Activated T-helper 9 cell treated with anti-CD3 and anti-CD28 coated beads, Interleukin-2, amount 50 U/mL, for 16 hours (primary cell): Measurements from ENCODE around the gene TSPY10.
"Not testable (repeated sequence)": the region's sequence is repeated elsewhere in the genome, so short reads cannot be mapped to it uniquely, and the experiment has no call there.

Source experiments
- DNase-seq: peaks from one replicate; pipeline ENCODE4 v3.0.0-alpha.2; 2020; ENCODE audit warnings: low read depth

Gene TSPY10, protein sequence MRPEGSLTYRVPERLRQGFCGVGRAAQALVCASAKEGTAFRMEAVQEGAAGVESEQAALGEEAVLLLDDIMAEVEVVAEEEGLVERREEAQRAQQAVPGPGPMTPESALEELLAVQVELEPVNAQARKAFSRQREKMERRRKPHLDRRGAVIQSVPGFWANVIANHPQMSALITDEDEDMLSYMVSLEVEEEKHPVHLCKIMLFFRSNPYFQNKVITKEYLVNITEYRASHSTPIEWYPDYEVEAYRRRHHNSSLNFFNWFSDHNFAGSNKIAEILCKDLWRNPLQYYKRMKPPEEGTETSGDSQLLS

GRCh38 chrY:9527580-9527979 is at the start of gene TSPY10:
TSPY10 (plus strand) TSS chrY:9527880; CDS start chrY:9527926, 46 bp downstream.
- not testable (repeated sequence) for DNase-seq

GRCh38 chrY:9486967-9487366 is 40.7 kb upstream of the TSPY10 start, which contains the start of gene TSPY9:
TSPY9 (plus strand) TSS chrY:9487267; CDS start chrY:9487313, 46 bp downstream.
- not testable (repeated sequence) for DNase-seq

- not testable (repeated sequence) for DNase-seq
Observed at GRCh38 chrY:9504396-9504795, 23.3 kb upstream of the TSPY10 start.

DNA sequence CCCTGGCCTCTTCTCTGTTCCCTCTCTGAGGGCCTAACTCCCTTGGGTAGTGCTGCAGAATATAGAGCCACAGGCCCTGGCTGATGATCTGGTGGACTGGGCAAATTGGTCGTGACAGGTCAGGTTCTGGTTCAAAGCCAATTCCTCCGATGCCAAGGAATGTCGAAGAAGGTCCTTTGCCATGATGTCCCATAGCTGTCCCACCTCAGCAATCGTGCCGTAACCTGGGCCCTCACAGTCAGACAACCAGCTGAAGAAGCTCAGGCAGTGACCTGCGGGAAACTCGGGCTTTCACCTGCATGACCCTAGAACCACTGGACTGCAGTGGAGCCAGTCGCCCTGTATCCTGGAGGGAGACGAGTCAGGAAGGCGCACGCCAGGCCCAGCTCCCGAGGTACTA is 11.4 kb upstream of the TSPY10 start:
- not testable (repeated sequence) for DNase-seq
